Hindlimb muscle (tissue), 1 donor: Measurements from ENCODE around the gene KIF26B. TPM values are rescaled to one million over a fixed set of nuclear protein-coding genes. Genes with fewer than 3 reads are reported as not detected.
"Not testable (repeated sequence)": the region's sequence is repeated elsewhere in the genome, so short reads cannot be mapped to it uniquely, and the experiment has no call there.

Experiments
- DNase-seq: peaks from one replicate; pipeline ENCODE4 v3.0.0-alpha.2; 2013
- polyA plus RNA-seq: library from polyadenylated mRNA; unstranded; fragments of 120-200 nt; gene quantifications from one replicate; pipeline ENCODE4 v1.2.1, GENCODE V29; 2013; ENCODE audit not compliant: insufficient read length

Gene KIF26B
- polyA plus RNA-seq, 1 donor = 0.99 TPM

GRCh38 chr1:245395680-245396079, 240.9 kb downstream of the KIF26B start:
- peak; percentile 35 for DNase-seq

GRCh38 chr1:245396615-245397014, 241.8 kb downstream of the KIF26B start:
- DNase-seq = no peak

GRCh38 chr1:245397771-245398170, 243.0 kb downstream of the KIF26B start:
- no peak for DNase-seq

- no peak for DNase-seq
These were observed 243.4 kb downstream of the KIF26B start for GRCh38 chr1:245398180-245398579.

GRCh38 chr1:245401881-245402587, 247.2 kb downstream of the KIF26B start:
- DNase-seq = no peak

GRCh38 chr1:245402998-245403397, 248.2 kb downstream of the KIF26B start:
- not testable (repeated sequence) for DNase-seq

GRCh38 chr1:245404527-245404926, 249.7 kb downstream of the KIF26B start:
- no peak for DNase-seq

- DNase-seq = no peak
These were observed 250.2 kb downstream of the KIF26B start for GRCh38 chr1:245404952-245405351.

- no peak for DNase-seq
These were observed 251.6 kb downstream of the KIF26B start for GRCh38 chr1:245406426-245406825.

- no peak for DNase-seq
These were observed 253.2 kb downstream of the KIF26B start for GRCh38 chr1:245407983-245408382.

GRCh38 chr1:245409341-245410195, 254.8 kb downstream of the KIF26B start:
- no peak for DNase-seq

GRCh38 chr1:245411245-245412036, 256.7 kb downstream of the KIF26B start:
- DNase-seq = no peak

- DNase-seq = no peak
These were observed 257.5 kb downstream of the KIF26B start for GRCh38 chr1:245412306-245412705.

GRCh38 chr1:245416781-245417180, 262.0 kb downstream of the KIF26B start:
- DNase-seq = no peak

GRCh38 chr1:245418077-245418476, 263.3 kb downstream of the KIF26B start:
- DNase-seq = peak; percentile 46

GRCh38 chr1:245419461-245419978, 264.7 kb downstream of the KIF26B start:
- DNase-seq = no peak

- no peak for DNase-seq
These were observed 265.2 kb downstream of the KIF26B start for GRCh38 chr1:245419989-245420388.

GRCh38 chr1:245420926-245421325, 266.1 kb downstream of the KIF26B start:
- no peak for DNase-seq

GRCh38 chr1:245428681-245429080, 273.9 kb downstream of the KIF26B start:
- DNase-seq = no peak

- no peak for DNase-seq
These were observed 276.9 kb downstream of the KIF26B start for GRCh38 chr1:245431706-245432105.

- DNase-seq = no peak
These were observed 277.6 kb downstream of the KIF26B start for GRCh38 chr1:245432228-245432875.

- no peak for DNase-seq
These were observed 278.8 kb downstream of the KIF26B start for GRCh38 chr1:245433561-245433960.
